ENCODE results near the gene CTAG1B. TPM values are rescaled to one million over a fixed set of nuclear protein-coding genes. Genes with fewer than 3 reads are reported as not detected.

The CTAG1B gene
- total and polyA plus RNA-seq, 2 of the 8 experiments (the other 6 are each of a cell fraction or from before 2014, with no cell fraction given), result not detected

DNA sequence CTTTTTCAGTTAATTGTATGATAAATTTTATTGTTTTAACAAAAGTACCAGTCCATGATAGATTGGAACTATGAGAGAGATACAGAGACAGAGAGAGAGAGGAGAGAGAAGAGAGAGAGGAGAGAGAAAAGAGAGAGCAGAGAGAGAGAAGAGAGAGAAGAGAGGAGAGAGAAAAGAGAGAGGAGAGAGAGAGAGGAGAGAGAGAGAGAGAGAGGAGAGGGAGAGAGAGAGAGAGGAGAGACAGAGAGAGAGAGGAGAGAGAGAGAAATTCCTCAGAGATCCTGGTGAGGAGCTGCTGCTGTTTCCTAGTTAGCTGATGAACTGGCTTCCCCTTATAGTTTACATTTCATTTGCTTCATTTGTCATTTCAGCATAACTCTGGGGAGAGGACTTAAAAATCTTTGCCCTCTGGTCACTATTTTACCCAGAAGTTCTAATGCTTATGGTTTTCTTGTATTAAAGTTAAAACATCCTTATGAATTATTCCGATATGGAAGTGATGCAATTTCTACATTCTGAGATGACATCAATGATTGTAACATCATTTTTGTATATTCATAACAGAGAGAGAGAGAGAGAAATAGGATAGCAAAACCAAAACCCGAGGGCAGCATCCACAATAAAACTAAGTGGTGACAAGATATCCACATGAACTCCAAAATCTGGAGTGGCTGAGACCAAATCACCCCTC is 23.4 kb downstream of the CTAG1B start (continued):
- TF ChIP-seq, protein P1, sequence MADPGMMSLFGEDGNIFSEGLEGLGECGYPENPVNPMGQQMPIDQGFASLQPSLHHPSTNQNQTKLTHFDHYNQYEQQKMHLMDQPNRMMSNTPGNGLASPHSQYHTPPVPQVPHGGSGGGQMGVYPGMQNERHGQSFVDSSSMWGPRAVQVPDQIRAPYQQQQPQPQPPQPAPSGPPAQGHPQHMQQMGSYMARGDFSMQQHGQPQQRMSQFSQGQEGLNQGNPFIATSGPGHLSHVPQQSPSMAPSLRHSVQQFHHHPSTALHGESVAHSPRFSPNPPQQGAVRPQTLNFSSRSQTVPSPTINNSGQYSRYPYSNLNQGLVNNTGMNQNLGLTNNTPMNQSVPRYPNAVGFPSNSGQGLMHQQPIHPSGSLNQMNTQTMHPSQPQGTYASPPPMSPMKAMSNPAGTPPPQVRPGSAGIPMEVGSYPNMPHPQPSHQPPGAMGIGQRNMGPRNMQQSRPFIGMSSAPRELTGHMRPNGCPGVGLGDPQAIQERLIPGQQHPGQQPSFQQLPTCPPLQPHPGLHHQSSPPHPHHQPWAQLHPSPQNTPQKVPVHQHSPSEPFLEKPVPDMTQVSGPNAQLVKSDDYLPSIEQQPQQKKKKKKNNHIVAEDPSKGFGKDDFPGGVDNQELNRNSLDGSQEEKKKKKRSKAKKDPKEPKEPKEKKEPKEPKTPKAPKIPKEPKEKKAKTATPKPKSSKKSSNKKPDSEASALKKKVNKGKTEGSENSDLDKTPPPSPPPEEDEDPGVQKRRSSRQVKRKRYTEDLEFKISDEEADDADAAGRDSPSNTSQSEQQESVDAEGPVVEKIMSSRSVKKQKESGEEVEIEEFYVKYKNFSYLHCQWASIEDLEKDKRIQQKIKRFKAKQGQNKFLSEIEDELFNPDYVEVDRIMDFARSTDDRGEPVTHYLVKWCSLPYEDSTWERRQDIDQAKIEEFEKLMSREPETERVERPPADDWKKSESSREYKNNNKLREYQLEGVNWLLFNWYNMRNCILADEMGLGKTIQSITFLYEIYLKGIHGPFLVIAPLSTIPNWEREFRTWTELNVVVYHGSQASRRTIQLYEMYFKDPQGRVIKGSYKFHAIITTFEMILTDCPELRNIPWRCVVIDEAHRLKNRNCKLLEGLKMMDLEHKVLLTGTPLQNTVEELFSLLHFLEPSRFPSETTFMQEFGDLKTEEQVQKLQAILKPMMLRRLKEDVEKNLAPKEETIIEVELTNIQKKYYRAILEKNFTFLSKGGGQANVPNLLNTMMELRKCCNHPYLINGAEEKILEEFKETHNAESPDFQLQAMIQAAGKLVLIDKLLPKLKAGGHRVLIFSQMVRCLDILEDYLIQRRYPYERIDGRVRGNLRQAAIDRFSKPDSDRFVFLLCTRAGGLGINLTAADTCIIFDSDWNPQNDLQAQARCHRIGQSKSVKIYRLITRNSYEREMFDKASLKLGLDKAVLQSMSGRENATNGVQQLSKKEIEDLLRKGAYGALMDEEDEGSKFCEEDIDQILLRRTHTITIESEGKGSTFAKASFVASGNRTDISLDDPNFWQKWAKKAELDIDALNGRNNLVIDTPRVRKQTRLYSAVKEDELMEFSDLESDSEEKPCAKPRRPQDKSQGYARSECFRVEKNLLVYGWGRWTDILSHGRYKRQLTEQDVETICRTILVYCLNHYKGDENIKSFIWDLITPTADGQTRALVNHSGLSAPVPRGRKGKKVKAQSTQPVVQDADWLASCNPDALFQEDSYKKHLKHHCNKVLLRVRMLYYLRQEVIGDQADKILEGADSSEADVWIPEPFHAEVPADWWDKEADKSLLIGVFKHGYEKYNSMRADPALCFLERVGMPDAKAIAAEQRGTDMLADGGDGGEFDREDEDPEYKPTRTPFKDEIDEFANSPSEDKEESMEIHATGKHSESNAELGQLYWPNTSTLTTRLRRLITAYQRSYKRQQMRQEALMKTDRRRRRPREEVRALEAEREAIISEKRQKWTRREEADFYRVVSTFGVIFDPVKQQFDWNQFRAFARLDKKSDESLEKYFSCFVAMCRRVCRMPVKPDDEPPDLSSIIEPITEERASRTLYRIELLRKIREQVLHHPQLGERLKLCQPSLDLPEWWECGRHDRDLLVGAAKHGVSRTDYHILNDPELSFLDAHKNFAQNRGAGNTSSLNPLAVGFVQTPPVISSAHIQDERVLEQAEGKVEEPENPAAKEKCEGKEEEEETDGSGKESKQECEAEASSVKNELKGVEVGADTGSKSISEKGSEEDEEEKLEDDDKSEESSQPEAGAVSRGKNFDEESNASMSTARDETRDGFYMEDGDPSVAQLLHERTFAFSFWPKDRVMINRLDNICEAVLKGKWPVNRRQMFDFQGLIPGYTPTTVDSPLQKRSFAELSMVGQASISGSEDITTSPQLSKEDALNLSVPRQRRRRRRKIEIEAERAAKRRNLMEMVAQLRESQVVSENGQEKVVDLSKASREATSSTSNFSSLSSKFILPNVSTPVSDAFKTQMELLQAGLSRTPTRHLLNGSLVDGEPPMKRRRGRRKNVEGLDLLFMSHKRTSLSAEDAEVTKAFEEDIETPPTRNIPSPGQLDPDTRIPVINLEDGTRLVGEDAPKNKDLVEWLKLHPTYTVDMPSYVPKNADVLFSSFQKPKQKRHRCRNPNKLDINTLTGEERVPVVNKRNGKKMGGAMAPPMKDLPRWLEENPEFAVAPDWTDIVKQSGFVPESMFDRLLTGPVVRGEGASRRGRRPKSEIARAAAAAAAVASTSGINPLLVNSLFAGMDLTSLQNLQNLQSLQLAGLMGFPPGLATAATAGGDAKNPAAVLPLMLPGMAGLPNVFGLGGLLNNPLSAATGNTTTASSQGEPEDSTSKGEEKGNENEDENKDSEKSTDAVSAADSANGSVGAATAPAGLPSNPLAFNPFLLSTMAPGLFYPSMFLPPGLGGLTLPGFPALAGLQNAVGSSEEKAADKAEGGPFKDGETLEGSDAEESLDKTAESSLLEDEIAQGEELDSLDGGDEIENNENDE (IDR thresholded peaks at IDR 0.05; ENCODE audit: insufficient replicate concordance, low read length), result no peak
- TF ChIP-seq CHD1 (IDR thresholded peaks at IDR 0.05; ENCODE audit: low read depth, low read length), result no peak
- TF ChIP-seq PHF8 (conservative IDR thresholded peaks at IDR 0.05; ENCODE audit: low read depth, low read length), result no peak
- no peak for TF ChIP-seq CEBPB (IDR thresholded peaks at IDR 0.05; ENCODE audit: low read depth, low read length)
- TF ChIP-seq YY1 (IDR thresholded peaks at IDR 0.05; ENCODE audit: low read depth, low read length), result no peak
- TF ChIP-seq JUN (IDR thresholded peaks at IDR 0.05; ENCODE audit: low read depth, low read length), result no peak
- no peak for TF ChIP-seq BRCA1 (IDR thresholded peaks at IDR 0.05; ENCODE audit: low read depth, low read length)
- TF ChIP-seq NANOG (IDR thresholded peaks at IDR 0.05; ENCODE audit: insufficient read depth, low read depth, low read length, poor library complexity, severe bottlenecking), result no peak
- TF ChIP-seq TEAD4 (IDR thresholded peaks at IDR 0.05; ENCODE audit: low read depth, low read length), result no peak
- TF ChIP-seq CBX8 (IDR thresholded peaks at IDR 0.05; ENCODE audit: borderline replicate concordance, low read depth, low read length), result no peak
- no peak for TF ChIP-seq SP1 (IDR thresholded peaks at IDR 0.05; ENCODE audit: low read depth, low read length)
